GM12873 (cell line): ENCODE results near the gene CAMK1.

Experiments
- TF ChIP-seq, protein P1 (sequence below): IDR thresholded peaks from 2 replicates; pipeline ENCODE4 v1.5.1; 2012; ENCODE audit warnings: low read depth, mild to moderate bottlenecking, moderate library complexity, low read length, control low read depth; ENCODE audit not compliant: insufficient read depth; ENCODE audit errors: missing control alignments

The CAMK1 gene

DNA sequence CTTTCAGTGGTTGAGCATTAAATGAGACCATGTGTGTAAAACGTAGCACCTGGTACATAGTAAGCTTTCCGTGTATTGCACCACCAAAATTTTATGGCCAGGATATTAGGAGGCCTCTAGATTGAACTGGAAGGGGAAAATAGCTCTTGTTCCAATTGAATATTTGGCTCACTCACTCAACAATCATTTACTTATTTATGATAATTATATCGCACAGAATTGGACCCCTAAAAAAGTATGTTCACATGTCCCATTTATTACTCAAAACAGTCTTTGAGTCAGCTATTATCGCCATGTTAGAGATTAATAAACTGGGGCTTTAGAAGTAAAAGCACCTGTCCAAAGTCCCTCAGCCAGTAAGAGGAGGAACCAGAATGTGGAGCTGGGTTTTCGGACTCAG is 35.2 kb upstream of the CAMK1 start:
- TF ChIP-seq, protein P1, sequence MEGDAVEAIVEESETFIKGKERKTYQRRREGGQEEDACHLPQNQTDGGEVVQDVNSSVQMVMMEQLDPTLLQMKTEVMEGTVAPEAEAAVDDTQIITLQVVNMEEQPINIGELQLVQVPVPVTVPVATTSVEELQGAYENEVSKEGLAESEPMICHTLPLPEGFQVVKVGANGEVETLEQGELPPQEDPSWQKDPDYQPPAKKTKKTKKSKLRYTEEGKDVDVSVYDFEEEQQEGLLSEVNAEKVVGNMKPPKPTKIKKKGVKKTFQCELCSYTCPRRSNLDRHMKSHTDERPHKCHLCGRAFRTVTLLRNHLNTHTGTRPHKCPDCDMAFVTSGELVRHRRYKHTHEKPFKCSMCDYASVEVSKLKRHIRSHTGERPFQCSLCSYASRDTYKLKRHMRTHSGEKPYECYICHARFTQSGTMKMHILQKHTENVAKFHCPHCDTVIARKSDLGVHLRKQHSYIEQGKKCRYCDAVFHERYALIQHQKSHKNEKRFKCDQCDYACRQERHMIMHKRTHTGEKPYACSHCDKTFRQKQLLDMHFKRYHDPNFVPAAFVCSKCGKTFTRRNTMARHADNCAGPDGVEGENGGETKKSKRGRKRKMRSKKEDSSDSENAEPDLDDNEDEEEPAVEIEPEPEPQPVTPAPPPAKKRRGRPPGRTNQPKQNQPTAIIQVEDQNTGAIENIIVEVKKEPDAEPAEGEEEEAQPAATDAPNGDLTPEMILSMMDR: no peak

DNA sequence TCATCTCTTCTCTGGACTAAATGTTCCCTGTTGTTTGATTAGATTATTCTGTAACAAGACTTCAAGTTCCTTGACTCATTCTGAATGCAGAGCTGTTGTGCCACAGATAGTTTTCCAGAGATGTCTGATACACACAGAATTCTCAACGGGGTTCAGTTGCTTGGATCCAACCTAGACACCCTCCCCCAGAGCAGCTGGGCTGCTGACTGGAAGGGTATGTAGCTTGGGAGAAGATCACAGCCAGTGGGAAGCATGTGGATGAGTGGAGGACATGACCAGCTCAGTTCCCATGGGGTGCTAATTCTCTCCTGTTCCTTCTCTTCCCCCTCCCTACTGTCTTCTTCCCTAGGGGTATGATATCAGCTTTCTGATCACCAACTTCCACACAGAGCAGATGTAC is 33.7 kb upstream of the CAMK1 start:
- TF ChIP-seq, protein P1: no peak

DNA sequence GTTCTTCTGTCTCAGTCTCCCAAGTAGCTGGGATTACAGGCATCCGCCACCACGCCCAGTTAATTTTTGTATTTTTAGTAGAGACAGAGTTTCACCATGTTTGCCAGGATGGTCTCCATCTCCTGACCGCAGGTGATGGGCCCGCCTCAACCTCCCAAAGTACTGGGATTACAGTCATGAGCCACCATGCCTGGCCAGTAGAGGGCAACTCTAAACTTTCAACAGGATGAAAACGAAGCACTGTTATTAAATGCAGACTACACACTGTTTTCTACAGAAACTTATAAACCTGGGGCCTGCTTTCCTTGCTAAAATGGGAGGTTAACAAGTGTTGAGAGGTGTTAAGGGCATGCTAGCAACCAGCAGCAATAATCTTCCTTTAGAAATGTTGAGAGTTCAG is 30.8 kb upstream of the CAMK1 start:
- TF ChIP-seq, protein P1: peak; percentile 36

DNA sequence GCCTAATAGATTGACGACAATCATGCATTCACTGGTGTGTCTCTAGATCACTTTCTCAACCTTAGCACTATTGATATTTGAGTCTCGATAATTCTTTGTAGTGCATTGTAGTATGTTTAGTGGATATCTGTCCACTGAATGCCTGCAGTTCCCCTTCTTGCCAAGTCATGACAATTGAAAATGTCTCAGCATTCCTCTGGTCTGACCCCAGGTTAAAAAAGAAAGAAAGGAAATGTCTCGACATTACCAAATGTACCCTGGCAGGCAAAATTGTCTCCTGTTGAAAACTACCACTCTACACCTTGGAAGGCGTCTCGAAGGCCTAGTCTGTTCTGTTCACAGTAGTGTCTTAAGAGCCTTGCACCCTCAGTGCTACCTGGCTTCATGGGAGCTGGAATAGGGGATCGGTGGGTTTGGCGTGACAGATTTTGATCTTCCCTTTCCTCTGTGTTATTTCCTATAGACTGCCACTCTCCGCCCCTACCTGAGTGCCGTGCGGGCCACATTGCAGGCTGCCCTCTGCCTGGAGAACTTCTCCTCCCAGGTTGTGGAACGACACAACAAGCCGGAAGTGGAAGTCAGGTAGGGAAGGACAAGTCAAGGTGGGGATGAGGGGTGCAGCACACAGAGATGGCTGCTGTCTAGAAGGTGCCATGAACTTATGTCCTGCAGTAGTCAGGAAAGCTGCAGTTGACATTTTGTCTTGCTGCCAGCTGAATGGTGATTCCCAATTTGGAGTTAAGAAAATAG is 27.6 kb upstream of the CAMK1 start:
- TF ChIP-seq, protein P1: no peak

DNA sequence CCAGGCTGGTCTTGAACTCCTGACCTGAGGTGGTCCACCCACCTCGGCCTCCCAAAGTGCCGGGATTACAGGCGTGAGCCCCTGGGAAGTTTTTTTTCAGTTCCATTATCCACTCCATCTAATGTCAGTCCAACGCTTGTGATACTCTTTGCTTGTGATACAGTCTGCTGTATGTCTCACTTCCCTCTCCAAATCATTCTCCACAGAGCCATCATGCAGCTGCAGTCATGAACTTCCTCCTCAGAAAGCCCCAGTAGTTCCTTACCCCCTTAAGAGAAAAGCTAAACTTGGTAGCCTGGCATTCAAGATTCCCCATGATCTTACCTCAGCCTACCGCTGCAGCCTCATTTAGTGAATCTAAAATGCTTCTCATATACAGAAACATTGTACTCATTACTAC is 25.5 kb upstream of the CAMK1 start:
- TF ChIP-seq, protein P1: no peak

DNA sequence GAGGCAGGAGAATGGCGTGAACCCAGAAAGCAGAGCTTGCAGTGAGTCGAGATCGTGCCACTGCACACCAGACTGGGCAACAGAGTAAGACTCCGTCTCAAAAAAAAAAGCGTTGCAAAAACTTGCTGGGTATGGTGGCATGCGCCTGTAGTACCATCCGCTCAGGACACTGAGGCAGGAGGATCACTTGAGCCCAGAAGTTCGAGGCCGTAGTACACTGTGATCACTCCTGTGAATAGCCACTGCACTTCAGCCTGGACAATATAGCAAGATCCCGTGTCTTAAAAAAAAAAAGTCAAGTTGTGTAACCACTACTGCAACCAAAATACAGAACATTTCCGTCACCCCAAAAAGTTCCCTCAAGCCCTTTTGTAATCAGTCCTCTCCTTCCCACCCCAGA is 24.7 kb upstream of the CAMK1 start:
- TF ChIP-seq, protein P1: no peak

DNA sequence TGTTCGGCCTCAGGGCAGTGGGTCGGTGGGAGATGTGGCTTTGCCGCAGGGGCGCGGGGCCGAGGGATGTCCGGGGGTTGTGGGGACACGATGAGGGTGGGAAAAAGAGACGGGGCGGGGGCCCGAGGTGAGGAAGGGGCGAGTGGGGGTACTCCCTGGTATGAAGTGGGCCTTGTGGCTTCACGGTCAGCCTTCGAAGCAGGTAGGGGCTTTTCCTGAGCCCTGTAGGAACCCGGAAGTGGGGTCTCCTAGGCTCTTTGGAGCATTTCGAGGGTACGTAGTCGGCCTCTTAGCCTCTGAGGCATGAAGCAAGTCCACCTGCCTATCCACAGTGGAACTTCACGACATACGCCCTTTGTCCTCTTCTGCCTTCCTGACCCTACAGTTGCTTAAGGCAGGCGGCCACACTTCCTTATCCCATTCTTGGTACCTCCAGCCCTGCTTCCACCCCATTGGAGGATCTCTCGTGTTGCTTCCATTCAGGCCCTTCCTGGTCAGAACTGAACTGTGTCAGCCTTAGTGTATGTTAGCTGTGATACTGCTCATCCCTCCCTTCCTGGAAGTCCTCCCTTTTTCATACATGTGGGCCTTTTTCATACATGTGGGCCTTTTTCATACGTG is 23.5 kb upstream of the CAMK1 start:
- TF ChIP-seq, protein P1: no peak
